CD4-positive, alpha-beta T cell (primary cell): ENCODE results near the gene PTBP3. TPM values are rescaled to one million over a fixed set of nuclear protein-coding genes. Genes with fewer than 3 reads are reported as not detected.
A peak's percentile ranks its signal among the peaks of the same experiment; 100 is the strongest.

ENCODE experiments used
- ATAC-seq: fragments of 200-7000 bp; cut with Tn5 transposase; one replicate; pipeline ENCODE4 v1.10.0; 2022; ENCODE audit warnings: mild to moderate bottlenecking; ENCODE audit not compliant: poor library complexity
- CTCF ChIA-PET: fragments of 350-600 bp; sonication (Branson Sonifier 250); formaldehyde crosslinking; loops from one replicate; lab custom pipeline; 2021; ENCODE audit warnings: antibody characterized with exemption, inconsistent platforms; lab: Charles Lee
- POLR2A ChIA-PET: fragments of 350-600 bp; sonication (Branson Sonifier 250); formaldehyde crosslinking; loops from one replicate; lab custom pipeline; 2021; ENCODE audit warnings: antibody characterized with exemption, inconsistent platforms; lab: Charles Lee
- DNase-seq, 14 experiments: peaks; one replicate each; pipeline ENCODE4 v3.0.0-alpha.2; 2013 to 2020; ENCODE audit warnings: mixed read lengths in 2 of 14
- H3K27ac ChIP-seq, 2 donors: one replicate each; pipeline versions ENCODE4 v1.5.1 to v1.7.0; 2013; ENCODE audit warnings: low read length in 2 of 2, low read depth in 1 of 2, mild to moderate bottlenecking in 1 of 2
- H3K27me3 ChIP-seq, 2 experiments: 1 replicate in 1 of 2; 2 replicates in 1 of 2; pipeline versions ENCODE4 v1.6.1 to v1.7.0; 2013; ENCODE audit warnings: low read length in 2 of 2, control low read depth in 1 of 2, mild to moderate bottlenecking in 1 of 2, moderate library complexity in 1 of 2; ENCODE audit not compliant: insufficient read depth in 2 of 2, control insufficient read depth in 1 of 2
- H3K36me3 ChIP-seq: one replicate; pipeline ENCODE4 v1.6.1; 2013; ENCODE audit warnings: low read length, control low read depth; ENCODE audit not compliant: insufficient read depth
- H3K4me1 ChIP-seq: one replicate; pipeline ENCODE4 v1.6.1; 2013; ENCODE audit warnings: low read length, control low read depth; ENCODE audit not compliant: insufficient read depth
- H3K4me3 ChIP-seq: one replicate; pipeline ENCODE4 v1.5.1; 2013; ENCODE audit warnings: mild to moderate bottlenecking, low read length, moderate library complexity
- H3K9me3 ChIP-seq, 2 experiments: 1 replicate in 1 of 2; 2 replicates in 1 of 2; pipeline versions ENCODE4 v1.6.1 to v1.7.0; 2013; ENCODE audit warnings: low read length in 2 of 2, mild to moderate bottlenecking in 2 of 2, control low read depth in 1 of 2, moderate library complexity in 1 of 2; ENCODE audit not compliant: control insufficient read depth in 1 of 2, insufficient read depth in 1 of 2
- H3K27ac Mint-ChIP-seq: one replicate; pipeline ENCODE4 v1.8.0; 2020; ENCODE audit warnings: mixed read lengths
- H3K27me3 Mint-ChIP-seq: one replicate; pipeline ENCODE4 v1.8.0; 2021; ENCODE audit warnings: mixed read lengths
- H3K36me3 Mint-ChIP-seq: one replicate; pipeline ENCODE4 v1.8.0; 2021; ENCODE audit warnings: low read depth, mixed read lengths
- H3K4me1 Mint-ChIP-seq: one replicate; pipeline ENCODE4 v1.8.0; 2021; ENCODE audit warnings: low read depth, mixed read lengths
- H3K4me3 Mint-ChIP-seq: one replicate; pipeline ENCODE4 v1.8.0; 2020; ENCODE audit warnings: mild to moderate bottlenecking, mixed read lengths
- H3K9me3 Mint-ChIP-seq: one replicate; pipeline ENCODE4 v1.8.0; 2020; ENCODE audit warnings: mixed read lengths
- intact Hi-C, 2 experiments: fragments of 100-400 bp; cut with DNase I in 1 of 2; cut with micrococcal nuclease in 1 of 2; formaldehyde crosslinking; loops; one replicate each; pipeline versions ENCODE4 v1.15.1 to v1.9.0; 2023 to 2025; cut with DNase I, micrococcal nuclease
- total RNA-seq, 174 experiments: library from RNA in 2 of 174; stranded (reverse) in 2 of 174; gene quantifications; one replicate each; pipeline ENCODE4 v1.2.3 and lab custom pipeline; 2021 to 2026
- TF ChIP-seq, protein P1 (sequence below): fragments of 200-600 bp; IDR thresholded peaks from one replicate; pipeline ENCODE4 v1.8.0; 2022; ENCODE audit warnings: antibody characterized with exemption, mild to moderate bottlenecking

Gene PTBP3
- total RNA-seq, 2 experiments from 2014 or later = 100.0 to 110 TPM

DNA sequence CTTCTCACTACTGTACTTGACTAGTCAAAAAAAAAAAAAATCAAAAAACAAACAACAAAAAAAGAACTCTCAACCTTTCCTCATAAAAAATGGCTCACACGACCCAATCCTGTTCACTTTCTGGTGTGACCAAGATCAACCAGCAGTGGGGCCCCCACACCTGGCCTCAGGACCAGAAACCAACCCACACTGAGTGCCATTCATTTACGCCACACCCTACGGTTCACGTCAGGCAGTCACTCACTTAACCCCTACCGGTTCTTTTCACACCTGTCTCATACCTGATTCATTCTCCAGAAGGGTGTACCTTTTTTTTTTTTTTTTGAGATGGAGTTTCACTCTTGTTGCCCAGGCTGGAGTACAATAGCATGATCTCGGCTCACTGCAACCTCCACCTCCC is 164.1 kb downstream of the PTBP3 start:
- peaks cover 63% of the 10 kb centered on the region for H3K4me1 Mint-ChIP-seq
- DNase-seq (no peak), ATAC-seq (no peak)
- no peaks in the 10 kb centered on the region for H3K27me3 Mint-ChIP-seq
- H3K27ac Mint-ChIP-seq = no peak overlapping the region
- TF ChIP-seq, protein P1, sequence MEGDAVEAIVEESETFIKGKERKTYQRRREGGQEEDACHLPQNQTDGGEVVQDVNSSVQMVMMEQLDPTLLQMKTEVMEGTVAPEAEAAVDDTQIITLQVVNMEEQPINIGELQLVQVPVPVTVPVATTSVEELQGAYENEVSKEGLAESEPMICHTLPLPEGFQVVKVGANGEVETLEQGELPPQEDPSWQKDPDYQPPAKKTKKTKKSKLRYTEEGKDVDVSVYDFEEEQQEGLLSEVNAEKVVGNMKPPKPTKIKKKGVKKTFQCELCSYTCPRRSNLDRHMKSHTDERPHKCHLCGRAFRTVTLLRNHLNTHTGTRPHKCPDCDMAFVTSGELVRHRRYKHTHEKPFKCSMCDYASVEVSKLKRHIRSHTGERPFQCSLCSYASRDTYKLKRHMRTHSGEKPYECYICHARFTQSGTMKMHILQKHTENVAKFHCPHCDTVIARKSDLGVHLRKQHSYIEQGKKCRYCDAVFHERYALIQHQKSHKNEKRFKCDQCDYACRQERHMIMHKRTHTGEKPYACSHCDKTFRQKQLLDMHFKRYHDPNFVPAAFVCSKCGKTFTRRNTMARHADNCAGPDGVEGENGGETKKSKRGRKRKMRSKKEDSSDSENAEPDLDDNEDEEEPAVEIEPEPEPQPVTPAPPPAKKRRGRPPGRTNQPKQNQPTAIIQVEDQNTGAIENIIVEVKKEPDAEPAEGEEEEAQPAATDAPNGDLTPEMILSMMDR = no peak
- no peaks in the 10 kb centered on the region for H3K36me3 Mint-ChIP-seq
- intact Hi-C loops = no loop called here
- Histone ChIP-seq H3K4me1 (peaks cover 42% of the 10 kb centered on the region), H3K9me3 (no peaks in the 10 kb centered on the region), H3K27ac (no peak overlapping the region), H3K27me3 (no peaks in the 10 kb centered on the region), H3K36me3 (no peaks in the 10 kb centered on the region), H3K4me3 (no peak overlapping the region)
- H3K4me3 Mint-ChIP-seq = no peak overlapping the region
- ChIA-PET CTCF (no interaction called here), POLR2A (no interaction called here)
- H3K9me3 Mint-ChIP-seq = no peaks in the 10 kb centered on the region

DNA sequence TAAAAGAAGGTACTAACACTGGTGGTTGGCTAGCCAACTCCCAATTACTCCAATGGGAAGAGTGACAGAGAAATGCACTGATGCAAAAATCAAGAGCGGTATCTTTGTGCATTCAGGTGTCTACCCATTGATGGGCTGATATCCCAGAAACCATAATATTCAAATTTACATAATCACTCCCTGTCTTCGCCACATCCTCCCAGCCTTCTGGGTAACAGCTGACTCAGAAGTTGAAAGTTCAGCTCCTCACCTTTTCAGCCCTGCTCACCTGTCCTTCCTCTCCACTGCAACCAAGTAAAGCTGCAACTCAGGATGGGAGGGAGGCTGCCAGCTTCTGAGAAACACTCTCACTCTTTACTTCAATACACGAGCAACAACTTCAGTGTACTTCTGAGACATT is 165.2 kb downstream of the PTBP3 start:
- peak in 3 of 14 experiments; percentile 7 to 66 (median 30) for DNase-seq
- Histone ChIP-seq H3K36me3 (no peaks in the 10 kb centered on the region), H3K27me3 (no peaks in the 10 kb centered on the region), H3K4me1 (peaks cover 30% of the 10 kb centered on the region), H3K4me3 (no peak overlapping the region), H3K27ac (no peak overlapping the region), H3K9me3 (no peaks in the 10 kb centered on the region)
- no peaks in the 10 kb centered on the region for H3K27me3 Mint-ChIP-seq
- H3K36me3 Mint-ChIP-seq = no peaks in the 10 kb centered on the region
- no peak overlapping the region for H3K4me3 Mint-ChIP-seq
- peak overlapping the region; percentile 44 for H3K27ac Mint-ChIP-seq
- no peaks in the 10 kb centered on the region for H3K9me3 Mint-ChIP-seq
- POLR2A ChIA-PET = interaction anchor here (1.5 kb wide), 1 partner anchor 9 kb away, joined by 3 read pairs; no protein-coding TSS in a partner anchor
- peaks cover 51% of the 10 kb centered on the region for H3K4me1 Mint-ChIP-seq
- ATAC-seq = peak; percentile 69
- intact Hi-C loops = no loop called here
- TF ChIP-seq, protein P1 = no peak
- CTCF ChIA-PET = no interaction called here

Other genes with a start within 250 kb of the PTBP3 start
- gene SUSD1, start 158.3 kb downstream of the PTBP3 start, total RNA-seq = 1 to 10 TPM; 5.3 to 5.4 TPM
- gene HSDL2, start 46.5 kb upstream of the PTBP3 start, total RNA-seq = 1 to 10 TPM; 3.8 to 4.9 TPM
- gene KIAA1958, start 153.2 kb upstream of the PTBP3 start, total RNA-seq = 1 to 10 TPM; 5.6 to 6.8 TPM